GM04503 (cell line): ENCODE results near the gene MLH1.
A peak's percentile ranks its signal among the peaks of the same experiment; 100 is the strongest.
"Not testable (repeated sequence)": the region's sequence is repeated elsewhere in the genome, so short reads cannot be mapped to it uniquely, and the experiment has no call there.

Experiments
- DNase-seq: peaks from one replicate; pipeline ENCODE4 v3.0.0-alpha.2; 2012; ENCODE audit warnings: low read depth

Gene MLH1

DNA sequence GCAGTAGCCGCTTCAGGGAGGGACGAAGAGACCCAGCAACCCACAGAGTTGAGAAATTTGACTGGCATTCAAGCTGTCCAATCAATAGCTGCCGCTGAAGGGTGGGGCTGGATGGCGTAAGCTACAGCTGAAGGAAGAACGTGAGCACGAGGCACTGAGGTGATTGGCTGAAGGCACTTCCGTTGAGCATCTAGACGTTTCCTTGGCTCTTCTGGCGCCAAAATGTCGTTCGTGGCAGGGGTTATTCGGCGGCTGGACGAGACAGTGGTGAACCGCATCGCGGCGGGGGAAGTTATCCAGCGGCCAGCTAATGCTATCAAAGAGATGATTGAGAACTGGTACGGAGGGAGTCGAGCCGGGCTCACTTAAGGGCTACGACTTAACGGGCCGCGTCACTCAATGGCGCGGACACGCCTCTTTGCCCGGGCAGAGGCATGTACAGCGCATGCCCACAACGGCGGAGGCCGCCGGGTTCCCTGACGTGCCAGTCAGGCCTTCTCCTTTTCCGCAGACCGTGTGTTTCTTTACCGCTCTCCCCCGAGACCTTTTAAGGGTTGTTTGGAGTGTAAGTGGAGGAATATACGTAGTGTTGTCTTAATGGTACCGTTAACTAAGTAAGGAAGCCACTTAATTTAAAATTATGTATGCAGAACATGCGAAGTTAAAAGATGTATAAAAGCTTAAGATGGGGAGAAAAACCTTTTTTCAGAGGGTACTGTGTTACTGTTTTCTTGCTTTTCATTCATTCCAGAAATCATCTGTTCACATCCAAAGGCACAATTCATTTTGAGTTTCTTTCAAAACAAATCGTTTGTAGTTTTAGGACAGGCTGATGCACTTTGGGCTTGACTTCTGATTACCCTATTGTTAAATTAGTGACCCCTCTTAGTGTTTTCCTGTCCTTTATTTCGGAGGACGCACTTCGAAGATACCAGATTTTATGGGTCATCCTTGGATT, at the start of gene MLH1:
TSS of gene MLH1 (plus strand) at position 193 of the 958 bp plus-strand sequence. CDS start at position 223, 30 bp downstream.
- DNase-seq = peak; percentile 100

DNA sequence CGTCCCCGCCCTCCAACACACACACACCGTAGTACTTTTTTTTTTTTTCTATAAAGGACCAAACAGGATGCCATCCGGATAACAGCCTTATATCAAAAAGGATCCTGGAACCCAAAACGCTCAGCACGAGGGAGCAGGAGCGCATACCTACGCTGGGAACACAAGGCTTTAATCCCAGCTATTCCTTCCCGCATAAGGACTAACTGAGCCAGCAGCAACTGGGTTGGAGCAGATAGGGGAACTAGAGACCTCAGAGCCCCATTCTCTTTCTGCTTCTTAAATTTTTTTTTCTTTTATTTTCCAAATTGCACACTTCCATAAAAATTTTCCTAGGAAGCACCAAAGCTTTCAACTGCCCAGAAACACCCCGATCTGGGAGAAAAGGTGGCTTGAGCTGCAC, 49.7 kb upstream of the MLH1 start:
- DNase-seq = no peak

DNA sequence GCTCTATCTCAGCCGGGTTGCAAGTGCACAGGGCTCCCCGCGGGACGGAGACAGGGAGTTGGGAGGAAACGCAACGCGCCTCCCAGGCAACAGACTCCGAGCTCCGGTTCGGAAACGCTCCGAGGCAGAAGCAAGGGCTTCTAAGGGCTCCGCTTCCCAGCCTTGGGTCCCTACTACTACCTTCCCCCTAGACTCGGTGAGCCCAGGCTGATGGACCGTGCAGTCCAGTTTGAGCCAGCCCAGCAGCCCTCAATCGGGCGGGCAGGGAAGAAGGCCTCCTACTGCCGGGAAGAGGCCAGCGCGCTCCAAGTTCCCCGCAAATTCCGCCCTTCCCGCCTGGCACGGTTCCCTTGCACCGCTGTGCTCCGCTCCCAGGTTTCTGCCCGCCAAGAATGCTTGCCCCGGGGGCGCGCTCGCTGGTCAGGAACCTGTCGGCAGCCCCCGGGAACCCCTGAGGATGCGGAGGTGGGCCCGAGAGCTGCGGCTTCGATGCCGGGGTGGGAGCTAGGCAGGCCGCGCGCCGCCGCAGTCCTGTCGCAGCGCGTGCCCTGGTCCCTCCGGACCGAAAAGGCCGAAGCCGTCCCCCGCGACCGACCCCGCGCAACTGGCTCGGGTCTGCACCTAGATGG, 49.2 kb upstream of the MLH1 start:
- no peak for DNase-seq

DNA sequence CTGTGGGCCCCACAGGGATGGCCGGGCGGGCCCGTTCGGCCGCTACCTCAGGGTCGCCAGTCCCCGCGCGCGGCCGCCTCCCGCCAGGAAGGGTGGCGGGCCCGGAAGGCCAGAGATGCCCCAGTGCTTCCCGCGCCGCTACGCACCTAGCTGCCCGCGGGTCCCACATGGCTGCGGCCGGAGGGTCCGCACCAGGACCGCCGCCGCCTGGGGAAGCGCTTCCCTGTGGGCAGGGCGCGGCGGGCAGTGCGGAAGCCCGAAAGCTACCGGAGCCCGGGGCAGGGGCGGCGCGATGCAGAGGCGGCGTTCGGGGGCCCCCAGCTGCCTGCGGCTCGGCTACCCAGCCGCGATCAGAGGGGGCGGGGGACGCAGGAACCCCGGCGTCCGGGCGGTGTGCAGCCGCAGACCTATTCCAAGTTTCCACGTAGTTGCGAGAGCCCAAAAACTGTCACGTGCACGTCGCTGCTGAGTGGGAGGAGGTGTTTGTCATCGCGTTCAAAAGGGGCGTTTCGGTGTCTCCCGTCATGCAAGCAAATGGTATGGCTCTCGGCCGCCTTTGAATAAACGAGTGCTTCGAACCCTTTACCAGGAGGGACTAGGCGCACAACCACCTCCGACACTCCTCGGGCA, 48.6 kb upstream of the MLH1 start, which contains the start of gene TRANK1:
TSS of gene TRANK1 (minus strand) at position 414 of the 630 bp plus-strand sequence. CDS start at position 169, 245 bp downstream.
- no peak for DNase-seq

DNA sequence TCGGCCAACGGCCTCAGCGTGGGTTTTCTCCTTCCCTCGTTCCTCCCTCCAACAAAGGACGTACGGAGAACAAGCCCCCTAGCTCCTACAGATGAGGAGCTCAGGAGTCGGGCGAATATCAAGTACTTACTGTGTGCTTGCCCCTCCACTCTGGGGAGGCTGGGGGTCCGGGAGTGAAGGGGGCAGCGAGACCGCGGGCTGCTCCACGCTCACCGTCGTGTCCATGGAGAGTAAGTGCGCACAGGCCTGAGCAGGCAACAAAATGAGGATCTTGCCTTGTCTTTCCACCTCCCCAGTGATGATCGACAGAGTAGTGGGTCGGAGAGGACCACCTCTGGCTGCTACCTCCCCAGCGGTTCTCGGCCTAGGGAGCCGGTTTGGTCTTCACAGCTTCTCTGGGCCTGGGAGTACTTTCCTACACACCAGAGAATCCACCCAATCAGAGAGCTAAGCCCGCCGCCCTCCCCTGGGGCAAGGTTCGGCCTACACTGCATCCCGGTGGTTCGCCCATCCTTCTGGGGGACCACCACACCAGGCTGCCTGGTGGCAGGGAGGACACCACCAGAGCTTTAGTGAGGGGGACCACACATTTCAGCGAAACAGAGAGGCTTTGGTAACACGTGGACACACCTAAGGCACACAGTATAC, 47.9 kb upstream of the MLH1 start:
- no peak for DNase-seq

DNA sequence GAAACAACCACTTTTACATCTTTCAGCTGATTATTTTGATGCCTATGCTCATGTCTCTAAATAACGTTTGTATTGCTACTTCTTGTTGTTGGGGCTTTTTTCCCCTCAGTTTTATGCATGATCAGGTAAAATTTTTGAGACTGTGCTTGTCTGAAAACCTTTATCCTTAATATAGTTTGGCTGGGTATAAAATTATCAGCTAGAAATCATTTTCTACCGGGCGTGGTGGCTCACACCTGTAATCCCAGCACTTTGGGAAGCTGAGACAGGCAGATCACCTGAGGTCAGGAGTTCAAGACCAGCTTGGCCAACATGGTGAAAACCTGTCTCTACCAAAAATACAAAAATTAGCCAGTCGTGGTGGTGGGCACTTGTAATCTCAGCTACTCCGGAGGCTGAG, 45.5 kb upstream of the MLH1 start:
- DNase-seq = not testable (repeated sequence)

DNA sequence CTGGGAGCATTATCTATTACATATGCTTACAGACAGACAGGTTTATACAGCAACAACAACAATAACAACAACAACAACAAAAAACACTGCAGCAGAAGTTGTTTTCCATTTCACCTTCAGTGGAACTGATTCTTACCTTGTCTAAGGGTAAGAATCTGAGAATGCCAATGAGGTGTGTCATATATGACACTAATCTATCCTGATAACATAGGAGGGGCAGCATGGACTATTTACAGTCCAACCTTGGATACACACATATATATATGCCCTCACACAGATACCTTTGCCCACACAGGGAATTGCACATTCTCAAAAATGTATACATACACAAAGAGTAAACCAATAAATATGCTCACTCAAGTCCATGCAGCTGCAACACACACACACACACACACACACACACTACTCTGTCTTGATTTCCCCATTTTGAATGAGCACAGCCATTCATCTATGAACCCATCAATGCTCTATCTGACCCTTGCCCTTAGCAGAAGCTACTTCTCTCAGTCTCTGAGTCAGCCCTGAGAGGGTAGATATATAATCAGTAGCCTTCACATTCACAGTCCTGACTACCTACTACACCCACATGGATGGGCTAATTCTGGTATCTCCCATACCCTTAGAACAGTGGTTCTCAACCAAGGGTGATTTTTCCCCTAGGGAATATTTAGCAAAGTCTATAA, 38.7 kb upstream of the MLH1 start:
- no peak for DNase-seq

DNA sequence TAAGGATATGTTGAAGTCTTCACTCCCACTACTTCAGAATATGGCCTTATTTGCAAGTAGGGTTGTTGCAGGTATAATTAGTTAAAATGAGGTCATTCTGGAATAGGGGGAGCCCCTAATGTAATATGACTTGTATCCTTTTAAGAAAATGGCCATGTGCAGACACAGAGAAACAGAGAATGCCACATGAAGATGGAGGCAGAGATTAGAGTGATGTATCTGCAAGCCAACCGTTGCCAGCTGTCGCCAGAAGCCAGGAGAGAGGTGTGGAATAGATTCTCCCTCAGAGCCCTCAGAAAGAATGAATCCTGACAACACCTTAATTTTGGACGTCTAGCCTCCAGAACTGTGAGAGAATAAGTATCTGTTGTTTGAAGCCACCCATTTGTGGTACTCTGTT, 37.2 kb upstream of the MLH1 start:
- DNase-seq = no peak

DNA sequence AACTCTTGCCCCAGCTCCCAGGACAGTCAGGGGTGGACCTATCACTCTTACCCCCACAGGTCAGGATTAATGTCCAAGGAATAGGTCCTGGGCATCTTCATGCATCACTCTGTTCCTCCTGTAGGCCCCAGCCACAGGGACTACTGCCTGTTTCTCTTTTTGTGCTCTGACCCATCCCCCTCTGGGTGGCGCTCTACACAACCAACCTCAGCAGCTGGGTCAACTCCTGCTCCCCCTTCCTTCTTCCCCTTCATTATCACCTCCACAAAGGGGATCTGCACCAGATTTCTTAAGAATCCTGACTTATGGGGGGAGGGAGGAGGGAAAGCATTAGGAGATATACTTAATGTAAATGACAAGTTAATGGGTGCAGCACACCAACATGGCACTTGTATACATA, 36.3 kb upstream of the MLH1 start:
- no peak for DNase-seq

DNA sequence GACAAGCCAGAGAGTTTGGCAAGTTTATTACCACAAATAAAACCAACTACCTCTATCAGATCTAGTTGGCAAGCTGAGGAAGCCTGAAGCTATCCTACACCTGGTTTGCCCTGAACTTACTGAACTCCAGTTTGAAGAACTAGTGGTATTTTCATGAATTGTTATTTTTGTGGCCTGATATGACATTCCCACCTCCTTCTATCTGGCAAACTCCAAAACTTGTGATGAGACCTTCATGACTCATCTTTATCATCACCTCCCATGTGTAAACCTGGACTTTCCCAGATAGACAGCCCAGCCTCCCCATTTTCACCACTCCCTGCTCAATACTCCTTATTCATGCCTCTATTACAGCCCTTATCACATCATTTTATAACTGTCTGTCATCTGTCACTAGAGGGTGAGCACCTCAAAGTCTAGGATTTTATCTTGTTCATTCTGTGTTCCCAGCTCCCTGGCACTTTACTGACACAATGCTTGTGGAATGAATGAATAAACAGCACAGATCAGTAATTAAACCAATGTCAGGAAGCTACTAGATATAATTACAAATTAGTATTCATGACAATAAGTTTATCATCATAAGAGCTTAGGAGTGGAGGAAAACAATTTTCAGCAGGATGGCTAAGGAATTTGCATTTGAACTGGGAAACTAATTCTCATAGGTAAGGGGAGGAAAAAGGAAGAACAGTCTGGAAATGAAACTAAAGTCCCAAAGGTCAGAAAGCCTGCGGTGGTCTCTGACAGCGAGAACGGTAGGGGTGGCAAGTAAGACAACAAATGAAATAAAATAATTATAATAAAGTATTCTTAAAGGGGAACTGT, 35.2 kb upstream of the MLH1 start:
- no peak for DNase-seq

DNA sequence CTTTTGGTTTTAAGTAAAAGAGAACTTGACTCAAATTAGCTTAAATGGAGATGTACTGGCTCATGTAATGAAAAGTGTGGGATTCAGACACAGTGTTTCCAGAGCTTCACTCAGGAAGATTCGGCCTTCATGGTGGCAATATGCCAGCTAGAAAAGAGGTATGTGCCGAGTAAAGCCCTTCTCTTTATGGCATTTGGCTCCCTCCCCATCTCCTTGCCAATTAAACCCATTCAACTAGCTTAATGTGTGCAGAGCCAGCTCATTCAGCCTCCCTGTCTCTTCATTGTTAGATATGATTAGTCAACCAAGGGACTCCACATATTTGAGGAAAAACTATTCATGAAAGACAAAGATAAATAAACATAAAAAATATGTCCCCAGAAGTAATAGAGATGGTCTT, 33.5 kb upstream of the MLH1 start:
- DNase-seq = no peak

DNA sequence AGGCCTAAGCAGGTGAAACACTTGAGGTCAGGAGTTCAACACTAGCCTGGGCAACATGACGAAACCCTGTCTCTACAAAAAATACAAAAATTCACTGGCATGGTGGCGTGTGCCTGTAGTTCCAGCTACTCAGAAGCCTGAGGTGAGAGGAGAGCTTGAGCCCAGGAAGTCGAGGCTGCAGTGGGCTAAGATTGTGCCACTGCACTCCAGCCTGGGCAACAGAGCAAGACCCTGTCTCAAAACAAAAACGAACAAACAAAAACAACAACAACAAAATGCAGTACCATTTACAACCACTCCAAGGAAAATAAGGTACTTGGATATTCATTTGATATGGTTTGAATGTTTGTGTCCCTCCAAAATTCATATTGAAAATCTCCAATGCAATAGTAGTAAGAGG, 32.8 kb upstream of the MLH1 start:
- DNase-seq = no peak

DNA sequence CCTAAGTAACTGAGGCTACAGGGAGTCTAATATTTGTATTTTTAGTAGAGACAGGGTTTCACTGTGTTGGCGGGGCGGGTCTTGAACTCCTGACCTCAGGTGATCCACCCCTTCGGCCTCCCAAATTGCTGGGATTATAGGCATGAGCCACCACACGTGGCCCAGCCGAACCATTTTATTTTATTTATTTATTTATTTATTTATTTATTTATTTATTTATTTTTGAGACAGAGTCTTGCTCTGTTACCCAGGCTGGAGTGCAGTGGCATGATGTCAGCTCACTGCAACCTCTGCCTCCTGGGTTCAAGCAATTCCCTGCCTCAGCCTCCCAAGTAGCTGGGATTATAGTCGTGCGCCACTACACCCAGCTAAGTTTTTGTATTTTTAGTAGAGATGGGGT, 30.3 kb upstream of the MLH1 start:
- not testable (repeated sequence) for DNase-seq

DNA sequence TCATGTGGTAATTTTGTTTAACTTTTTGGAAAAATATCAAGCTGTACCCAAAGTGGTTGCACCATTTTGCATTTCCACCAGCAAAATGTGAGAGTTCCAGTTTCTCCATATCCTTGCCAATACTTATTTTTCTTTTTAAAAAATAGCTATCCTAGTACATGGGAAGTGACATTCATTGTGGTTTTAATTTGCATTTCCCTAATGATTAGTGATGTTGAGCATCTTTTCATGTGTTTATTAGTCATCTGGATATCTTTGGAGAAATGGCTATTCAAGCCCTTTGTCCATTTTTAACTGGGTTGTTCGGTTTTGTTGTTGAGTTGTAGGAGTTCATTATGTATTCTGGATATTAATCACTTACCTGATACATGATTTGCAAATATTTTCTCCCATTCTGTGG, 29.0 kb upstream of the MLH1 start:
- DNase-seq = no peak

DNA sequence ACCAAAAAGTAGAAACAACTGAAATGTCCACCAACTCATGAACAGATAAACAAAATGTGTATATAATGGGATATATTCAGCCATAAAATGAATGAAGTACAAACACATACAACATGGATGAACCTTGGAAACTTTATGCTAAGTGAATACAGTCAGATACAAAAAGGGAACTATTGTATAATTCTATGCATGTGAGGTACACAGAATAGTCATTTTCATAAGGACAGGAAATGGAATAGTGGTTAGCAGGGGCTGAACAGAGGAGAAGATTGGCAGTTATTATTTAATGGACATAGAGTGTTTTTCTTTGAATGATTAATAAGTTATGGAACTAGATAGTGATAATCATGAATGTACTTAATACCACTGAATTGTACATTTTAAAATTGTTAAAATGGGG, 28.5 kb upstream of the MLH1 start:
- DNase-seq = no peak

DNA sequence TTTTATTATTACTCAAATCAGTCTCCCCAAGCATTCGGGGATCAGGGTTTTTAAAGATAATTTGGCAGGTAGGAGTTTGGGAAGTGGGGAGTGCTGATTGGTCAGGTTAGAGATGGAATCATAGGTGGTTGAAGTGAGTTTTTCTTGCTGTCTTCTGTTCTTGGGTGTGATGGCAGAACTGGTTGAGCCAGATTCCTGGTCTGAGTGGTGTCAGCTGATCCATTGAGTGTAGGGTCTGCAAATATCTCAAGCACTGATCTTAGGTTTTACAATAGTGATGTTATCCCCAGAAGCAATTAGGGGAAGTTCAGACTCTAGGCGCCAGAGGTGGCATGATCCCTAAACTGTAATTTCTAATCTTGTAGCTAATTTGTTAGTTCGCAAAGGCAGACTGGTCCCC, 27.9 kb upstream of the MLH1 start:
- no peak for DNase-seq

DNA sequence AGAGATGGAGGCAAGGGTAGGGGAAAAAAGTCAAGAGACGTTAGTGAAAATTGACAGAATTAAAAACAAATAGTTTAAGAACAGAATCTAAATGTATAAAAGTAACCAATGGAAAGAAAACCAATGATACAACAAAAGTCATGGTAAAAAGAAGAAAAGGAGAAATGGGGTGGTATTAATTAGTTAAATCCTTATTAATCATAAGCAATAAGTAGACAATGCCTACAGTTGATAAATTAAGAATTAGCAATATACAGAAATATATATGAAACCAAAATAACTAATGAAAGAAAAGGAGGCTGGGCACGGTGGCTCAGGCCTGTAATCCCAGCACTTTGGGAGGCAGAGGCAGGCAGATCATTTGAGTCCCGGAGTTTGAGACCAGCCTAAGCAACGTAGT, 24.2 kb upstream of the MLH1 start:
- no peak for DNase-seq

DNA sequence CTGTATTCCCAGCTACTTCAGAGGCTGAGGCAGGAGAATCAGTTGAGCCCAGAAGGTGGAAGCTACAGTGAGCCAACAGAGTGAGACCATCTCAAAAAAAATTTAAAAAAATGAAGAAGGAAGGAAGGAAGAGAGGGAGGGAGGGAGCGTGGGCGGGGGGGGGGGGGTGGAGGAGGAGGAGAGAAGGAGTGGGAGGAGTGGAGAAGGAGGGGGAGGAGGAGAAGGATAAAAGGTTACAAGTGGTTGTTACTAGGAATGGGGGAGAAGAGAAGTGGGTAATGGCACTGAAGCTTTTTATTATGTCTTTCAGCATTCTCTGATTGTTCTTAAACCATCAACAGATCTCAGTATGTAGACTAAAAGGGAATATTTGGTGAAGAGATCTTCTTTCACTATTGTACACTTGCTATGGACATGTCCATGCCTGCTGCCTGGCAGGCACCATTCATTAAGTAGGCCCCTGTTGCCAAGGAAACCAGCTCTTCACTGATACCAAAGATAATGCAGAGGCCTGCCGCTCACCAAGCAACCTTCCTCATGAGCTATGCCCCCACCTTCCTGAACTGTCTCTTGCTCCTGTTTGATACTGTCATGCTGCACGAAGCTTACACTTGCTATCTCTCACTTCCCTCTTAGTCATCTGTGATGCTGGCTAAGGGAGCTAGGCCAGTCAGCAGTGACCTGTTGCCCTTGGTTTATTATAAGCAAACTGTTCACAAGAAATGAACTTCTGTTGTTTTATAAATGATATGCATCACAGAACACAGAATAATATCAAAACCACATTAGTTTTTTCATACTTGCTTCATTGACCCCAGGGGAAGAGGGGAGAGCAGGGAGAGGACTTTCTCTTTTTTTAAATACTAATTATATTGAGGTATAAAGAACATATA, 23.5 kb upstream of the MLH1 start:
- no peak for DNase-seq

DNA sequence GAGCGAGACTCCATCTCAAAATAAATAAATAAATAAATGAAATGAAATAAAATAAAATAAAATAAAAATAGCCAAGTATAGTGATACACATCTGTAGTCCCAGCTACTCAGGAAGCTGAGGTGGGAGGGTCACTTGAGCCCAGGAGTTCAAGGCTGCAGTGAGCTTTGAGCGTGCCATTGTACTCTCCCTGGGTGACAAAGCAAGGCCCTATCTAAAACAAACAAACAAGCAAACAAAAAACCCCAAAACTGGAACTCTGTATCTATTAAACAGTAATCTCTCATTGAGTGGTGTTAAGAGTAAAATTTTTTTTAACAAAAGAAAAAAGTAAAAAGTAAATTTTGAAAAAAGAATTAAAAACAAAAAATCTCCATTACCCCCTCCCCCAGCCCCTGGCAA, 21.2 kb upstream of the MLH1 start:
- no peak for DNase-seq

DNA sequence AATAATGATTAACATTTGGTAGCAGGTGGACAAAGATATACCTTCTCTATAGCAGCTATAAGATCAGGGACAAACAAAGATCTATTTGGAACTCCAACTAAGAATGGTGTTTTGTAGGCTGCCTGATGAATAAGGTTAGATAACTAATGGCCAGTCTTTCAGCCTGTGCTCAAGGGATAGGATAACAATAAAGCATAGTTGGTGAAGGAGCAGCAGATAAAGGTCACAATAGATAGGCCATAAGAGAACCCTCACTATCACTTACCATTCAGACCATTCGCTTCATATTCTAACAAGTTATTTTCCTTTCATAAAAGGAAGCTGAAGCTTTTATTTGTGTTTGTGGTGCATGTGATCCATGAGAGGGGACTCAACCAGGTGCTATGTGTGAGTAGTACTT, 20.2 kb upstream of the MLH1 start:
- no peak for DNase-seq
